Stomach (tissue), 9 donors: Measurements from ENCODE around the gene GAK. TPM values are rescaled to one million over a fixed set of nuclear protein-coding genes. Genes with fewer than 3 reads are reported as not detected.

Source experiments
- DNase-seq, 2 donors: peaks; one replicate each; pipeline versions ENCODE4 v3.0.0 to v3.0.0-alpha.2; 2013 to 2019
- H3K27ac ChIP-seq, 5 donors: fragments of 200-600 bp in 4 of 5; sonication (generic) in 4 of 5; one replicate each; pipeline ENCODE4 v1.5.1; 2013 to 2019; ENCODE audit warnings: mild to moderate bottlenecking in 1 of 5, moderate library complexity in 1 of 5
- H3K27me3 ChIP-seq, 3 donors: fragments of 200-600 bp; sonication (generic); one replicate each; pipeline ENCODE4 v1.5.1; 2017 to 2019; ENCODE audit warnings: mixed run types in 1 of 3
- H3K36me3 ChIP-seq, 4 donors: fragments of 200-600 bp; sonication (generic); 1 replicate in 3 of 4; 2 replicates in 1 of 4; pipeline ENCODE4 v1.5.1; 2016 to 2019
- H3K4me1 ChIP-seq, 4 donors: fragments of 200-600 bp; sonication (generic); one replicate each; pipeline ENCODE4 v1.5.1; 2016 to 2019
- H3K4me3 ChIP-seq, 4 donors: fragments of 200-600 bp; sonication (generic) in 3 of 4; one replicate each; pipeline ENCODE4 v1.5.1; 2016 to 2019; ENCODE audit warnings: mild to moderate bottlenecking in 1 of 4
- H3K9me3 ChIP-seq, 4 donors: fragments of 200-600 bp; sonication (generic); one replicate each; pipeline ENCODE4 v1.5.1; 2016 to 2019
- EP300 ChIP-seq: sonication (generic); formaldehyde crosslinking; IDR thresholded peaks from one replicate; pipeline ENCODE4 v1.6.1; 2017; ENCODE audit warnings: antibody characterized with exemption
- POLR2A ChIP-seq, 4 donors: fragments of 450-650 bp; IDR thresholded peaks; one replicate each; pipeline ENCODE4 v1.6.1; 2016; ENCODE audit warnings: antibody characterized with exemption in 4 of 4, control low read depth in 2 of 4, mild to moderate bottlenecking in 1 of 4, moderate library complexity in 1 of 4
- POLR2AphosphoS5 ChIP-seq, 3 donors: sonication (generic); formaldehyde crosslinking; IDR thresholded peaks; one replicate each; pipeline ENCODE4 v1.6.1; 2016; ENCODE audit warnings: antibody characterized with exemption in 3 of 3
- WGBS, 5 donors: extraction: QIAGEN DNeasy Blood & Tissue Kit in 3 of 5; methylation state at CpG; one replicate each; pipeline versions ENCODE4 v1.1.5 to v1.1.7; 2013 to 2018; 5-methylcytosine and 5-hydroxymethylcytosine counted together
- intact Hi-C: fragments of 100-400 bp; cut with DNase I; formaldehyde crosslinking; loops from one replicate; pipeline ENCODE4 v1.15.1; 2023; ENCODE audit warnings: low total_unique reads
- polyA plus RNA-seq, 3 donors: library from polyadenylated mRNA; stranded (reverse); fragments of 200-250 nt; gene quantifications; one replicate each; pipeline ENCODE4 v1.2.3, GENCODE V29; 2013
- total RNA-seq, 5 donors: library from RNA; depleted of rRNA; stranded (reverse); fragments of >200 nt; gene quantifications; one replicate each; pipeline versions ENCODE4 v1.1.0 to v1.2.3, GENCODE V29; 2014 to 2016
- TF ChIP-seq, protein P1 (sequence below), 7 experiments: fragments of 450-650 bp in 4 of 7; fragments of 200-600 bp in 3 of 7; sonication (generic) in 3 of 7; IDR thresholded peaks; one replicate each; pipeline ENCODE4 v1.5.1; 2016 to 2019; ENCODE audit warnings: antibody characterized with exemption in 7 of 7, control low read depth in 2 of 7, mild to moderate bottlenecking in 1 of 7
- donor health status: healthy with polysubstance abuse.
- donor health status: Bipolar disorder and iron deficiency.
- donor health status: healthy.

The GAK gene
- total and polyA plus RNA-seq, 8 donors = 71.8 to 503 (median 157) TPM

DNA sequence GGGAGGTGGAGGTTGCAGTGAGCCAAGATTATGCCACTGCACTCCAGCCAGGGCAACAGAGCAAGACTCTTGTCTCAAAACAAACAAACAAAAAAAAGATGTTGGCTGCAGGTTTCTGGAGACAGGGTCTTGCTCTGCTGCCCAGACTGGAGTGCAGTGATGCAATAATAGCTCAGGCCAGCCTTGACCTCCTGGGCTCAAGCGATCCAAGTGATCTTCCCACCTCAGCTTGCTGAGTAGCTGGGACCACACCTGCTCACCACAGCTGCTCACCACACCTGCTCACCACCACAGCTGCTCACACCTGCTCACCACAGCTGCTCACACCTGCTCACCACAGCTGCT is 76.3 kb downstream of the GAK start:
- no peaks in the 10 kb centered on the region for H3K4me1 ChIP-seq
- H3K27me3 ChIP-seq = no peaks in the 10 kb centered on the region
- WGBS, 5 donors = 0 to 100% (median 50%) methylated on average over 1 of the region's 1 CpG
- intact Hi-C loops = no loop called here
- DNase-seq = no peak
- no peak for TF ChIP-seq POLR2AphosphoS5 (IDR thresholded peaks at IDR 0.05)
- TF ChIP-seq EP300 = no peak
- TF ChIP-seq, protein P1, sequence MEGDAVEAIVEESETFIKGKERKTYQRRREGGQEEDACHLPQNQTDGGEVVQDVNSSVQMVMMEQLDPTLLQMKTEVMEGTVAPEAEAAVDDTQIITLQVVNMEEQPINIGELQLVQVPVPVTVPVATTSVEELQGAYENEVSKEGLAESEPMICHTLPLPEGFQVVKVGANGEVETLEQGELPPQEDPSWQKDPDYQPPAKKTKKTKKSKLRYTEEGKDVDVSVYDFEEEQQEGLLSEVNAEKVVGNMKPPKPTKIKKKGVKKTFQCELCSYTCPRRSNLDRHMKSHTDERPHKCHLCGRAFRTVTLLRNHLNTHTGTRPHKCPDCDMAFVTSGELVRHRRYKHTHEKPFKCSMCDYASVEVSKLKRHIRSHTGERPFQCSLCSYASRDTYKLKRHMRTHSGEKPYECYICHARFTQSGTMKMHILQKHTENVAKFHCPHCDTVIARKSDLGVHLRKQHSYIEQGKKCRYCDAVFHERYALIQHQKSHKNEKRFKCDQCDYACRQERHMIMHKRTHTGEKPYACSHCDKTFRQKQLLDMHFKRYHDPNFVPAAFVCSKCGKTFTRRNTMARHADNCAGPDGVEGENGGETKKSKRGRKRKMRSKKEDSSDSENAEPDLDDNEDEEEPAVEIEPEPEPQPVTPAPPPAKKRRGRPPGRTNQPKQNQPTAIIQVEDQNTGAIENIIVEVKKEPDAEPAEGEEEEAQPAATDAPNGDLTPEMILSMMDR (IDR thresholded peaks at IDR 0.05) = no peak
- no peak for TF ChIP-seq POLR2A (IDR thresholded peaks at IDR 0.05)
- H3K9me3 ChIP-seq = no peaks in the 10 kb centered on the region
- no peak overlapping the region for H3K4me3 ChIP-seq
- no peak overlapping the region for H3K27ac ChIP-seq
- H3K36me3 ChIP-seq = peaks cover 49 to 95% (median 92%) of the 10 kb centered on the region in 4 donors

DNA sequence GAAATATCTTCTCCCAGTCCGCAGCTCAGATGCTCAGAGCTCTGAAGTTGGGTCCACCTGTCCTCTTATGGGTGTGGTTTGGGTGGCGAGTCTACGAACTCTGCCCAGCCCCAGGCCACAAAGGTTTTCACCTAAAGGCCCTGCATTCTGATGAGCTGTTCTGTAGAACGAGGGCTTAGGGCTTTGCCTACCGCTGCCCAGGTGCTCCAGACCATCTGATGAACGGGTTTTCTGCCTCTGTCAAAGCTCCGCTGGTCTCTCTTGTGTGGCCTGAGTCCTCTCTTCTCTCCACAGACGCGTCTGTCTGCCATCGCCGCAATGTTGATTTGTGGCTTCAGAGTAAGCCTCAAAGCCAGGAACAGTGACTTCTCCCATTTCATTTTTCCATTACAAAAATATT is 77.8 kb downstream of the GAK start:
- intact Hi-C loops = no loop called here
- peaks cover 55 to 95% (median 92%) of the 10 kb centered on the region in 4 donors for H3K36me3 ChIP-seq

DNA sequence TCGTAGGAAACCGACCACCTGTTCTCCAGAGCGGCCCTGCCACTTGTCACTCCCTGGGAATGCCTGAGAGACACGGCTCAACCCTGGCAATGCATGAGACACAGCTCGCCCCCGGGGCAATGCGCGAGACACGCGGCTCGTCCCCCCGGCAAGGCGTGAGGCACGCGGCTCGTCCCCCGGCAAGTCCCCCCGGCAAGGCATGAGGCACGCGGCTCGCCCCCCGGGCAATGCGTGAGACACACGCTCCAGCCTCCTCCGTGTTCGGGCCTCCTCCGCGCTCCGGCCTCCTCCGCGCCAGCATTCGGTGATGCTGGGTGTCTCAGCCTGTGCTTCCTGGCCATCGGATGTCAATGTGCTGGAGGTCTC is 78.7 kb downstream of the GAK start:
- DNase-seq = no peak
- Histone ChIP-seq H3K4me3 (no peak overlapping the region), H3K4me1 (no peaks in the 10 kb centered on the region), H3K27ac (no peak overlapping the region), H3K9me3 (no peaks in the 10 kb centered on the region), H3K36me3 (peaks cover 47 to 95% (median 92%) of the 10 kb centered on the region in 4 donors), H3K27me3 (no peaks in the 10 kb centered on the region)
- WGBS, 5 donors = 94 to 99% (median 95%) methylated on average over 22 to 33 of the region's 33 CpGs
- TF ChIP-seq POLR2A (IDR thresholded peaks at IDR 0.05) (no peak), POLR2AphosphoS5 (IDR thresholded peaks at IDR 0.05) (no peak), EP300 (no peak)
- TF ChIP-seq, protein P1 (IDR thresholded peaks at IDR 0.05) = no peak
- intact Hi-C loops = no loop called here

More for the DNA sequence above, 77.8 kb downstream of the GAK start:
- no peak overlapping the region for H3K4me3 ChIP-seq
- no peaks in the 10 kb centered on the region for H3K9me3 ChIP-seq
- no peak overlapping the region for H3K27ac ChIP-seq
- 89 to 99% (median 92%) methylated on average over 11 of the region's 11 CpGs for WGBS, 5 donors
- DNase-seq = no peak
- TF ChIP-seq POLR2AphosphoS5 (IDR thresholded peaks at IDR 0.05) = no peak
- TF ChIP-seq, protein P1 (IDR thresholded peaks at IDR 0.05) = no peak
- TF ChIP-seq POLR2A (IDR thresholded peaks at IDR 0.05) = no peak
- no peak for TF ChIP-seq EP300
- H3K4me1 ChIP-seq = no peaks in the 10 kb centered on the region
- no peaks in the 10 kb centered on the region for H3K27me3 ChIP-seq

DNA sequence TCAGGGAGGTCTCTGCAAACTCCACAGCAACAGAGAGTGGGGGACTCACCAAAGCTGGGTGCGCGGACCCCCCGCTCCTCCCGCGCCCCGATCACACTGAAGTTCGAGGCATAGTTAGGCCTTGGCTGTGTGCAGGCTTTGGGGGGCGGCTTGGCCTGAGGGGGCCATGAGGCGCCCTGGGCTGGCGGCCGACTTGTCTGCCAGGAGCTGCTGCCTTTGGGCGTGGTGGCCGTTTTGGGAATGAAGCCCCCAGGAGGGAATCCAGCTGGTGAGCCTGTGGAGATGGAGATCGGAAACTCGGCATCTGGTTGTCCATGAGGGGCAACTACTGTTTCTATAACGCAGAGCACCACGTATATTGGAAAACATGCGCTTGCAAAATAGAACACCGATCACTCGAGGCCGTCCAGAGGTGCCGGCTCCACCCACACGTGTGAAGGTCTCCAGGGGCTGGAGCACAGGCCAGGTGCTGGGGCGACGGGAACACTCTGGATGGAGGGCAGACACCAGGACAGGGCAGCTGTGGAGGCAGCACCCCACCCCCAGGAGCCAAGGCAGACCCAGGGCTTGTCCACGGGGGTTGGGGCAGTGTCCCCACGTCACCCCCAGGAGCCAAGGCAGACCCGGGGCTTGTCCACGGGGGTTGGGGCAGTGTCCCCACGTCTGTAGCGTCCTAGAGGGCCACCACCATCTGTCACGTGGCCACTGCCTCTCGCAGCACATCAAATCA is 80.2 kb downstream of the GAK start:
- Histone ChIP-seq H3K4me1 (no peaks in the 10 kb centered on the region), H3K4me3 (no peak overlapping the region), H3K9me3 (no peaks in the 10 kb centered on the region), H3K36me3 (peaks cover 35 to 91% (median 86%) of the 10 kb centered on the region in 4 donors), H3K27me3 (no peaks in the 10 kb centered on the region), H3K27ac (no peak overlapping the region)
- DNase-seq = no peak
- 93 to 97% (median 95%) methylated on average over 26 to 33 of the region's 33 CpGs for WGBS, 5 donors
- no peak for TF ChIP-seq POLR2AphosphoS5 (IDR thresholded peaks at IDR 0.05)
- TF ChIP-seq, protein P1 (IDR thresholded peaks at IDR 0.05) = no peak
- TF ChIP-seq POLR2A (IDR thresholded peaks at IDR 0.05) = no peak
- no peak for TF ChIP-seq EP300
- intact Hi-C loops = no loop called here
